A549 treated with CORT108297 at 1 μM for 4 hours (cell line): ENCODE data around the gene OR13C4. TPM values are rescaled to one million over a fixed set of nuclear protein-coding genes. Genes with fewer than 3 reads are reported as not detected.

ENCODE experiments used
- total RNA-seq: library from RNA; stranded (reverse); fragments of 200-300 nt; extraction: Qiagen RNA extraction; gene quantifications from 5 replicates; pipeline ENCODE4 v1.2.3, GENCODE V29; 2022

Gene OR13C4
- not detected in 5 replicates for total RNA-seq

GRCh38 chr9:104527109-104527508, at the start of gene OR13C4:
Gene OR13C4 (minus strand): TSS chr9:104527209. CDS start chr9:104527209, 0 bp downstream.

GRCh38 chr9:104568868-104569267, 41.9 kb upstream of the OR13C4 start, which contains the start of gene OR13C8:
Gene OR13C8 (plus strand): TSS chr9:104569168. CDS start chr9:104569168, 0 bp downstream.

GRCh38 chr9:104536756-104537155, 9.7 kb upstream of the OR13C4 start, which contains the start of gene OR13C3:
Gene OR13C3 (minus strand): TSS chr9:104536856. CDS start chr9:104536723, 133 bp downstream.

GRCh38 chr9:104503963-104504362, 23.0 kb downstream of the OR13C4 start, which contains the start of gene OR13F1:
Gene OR13F1 (plus strand): TSS chr9:104504263. CDS start chr9:104504263, 0 bp downstream.

Other genes with a start within 250 kb of the OR13C4 start
- gene OR13F1, start 22.9 kb downstream of the OR13C4 start, total RNA-seq: not detected in 5 replicates
- not detected in 5 replicates for gene OR13C3, start 9.6 kb upstream of the OR13C4 start, total RNA-seq
- gene OR13C8, start 42.0 kb upstream of the OR13C4 start, total RNA-seq: not detected in 5 replicates
- gene OR13C5, start 72.2 kb upstream of the OR13C4 start, total RNA-seq: not detected in 5 replicates
- not detected in 5 replicates for gene OR13C2, start 78.4 kb upstream of the OR13C4 start, total RNA-seq
- gene OR13C9, start 91.0 kb upstream of the OR13C4 start, total RNA-seq: not detected in 5 replicates
- gene OR13D1, start 167.3 kb upstream of the OR13C4 start, total RNA-seq: not detected in 5 replicates
- 10.1 to 15.8 TPM (median 14.7 TPM) in 5 replicates for gene NIPSNAP3A, start 220.5 kb upstream of the OR13C4 start, total RNA-seq
- gene NIPSNAP3B, start 236.9 kb upstream of the OR13C4 start, total RNA-seq: 0.38 to 0.91 TPM (median 0.72 TPM) in 5 replicates